HG02588 (cell line): ENCODE measurements around the gene DCAF17.
"Not testable (repeated sequence)": the region's sequence is repeated elsewhere in the genome, so short reads cannot be mapped to it uniquely, and the experiment has no call there.

ENCODE experiments used
- ATAC-seq: cut with Tn5 transposase; IDR thresholded peaks from one replicate; pipeline ENCODE4 v1.9.1; 2021; ENCODE audit warnings: mild to moderate bottlenecking, moderate library complexity; ENCODE audit not compliant: unreplicated experiment

DCAF17 gene

GRCh38 chr2:171410624-171411023 lies 23.4 kb upstream of the DCAF17 start:
- ATAC-seq: no peak

- ATAC-seq: no peak
Measured at GRCh38 chr2:171411214-171411613, 22.8 kb upstream of the DCAF17 start.

- ATAC-seq: no peak
Measured at GRCh38 chr2:171411791-171412483, 22.1 kb upstream of the DCAF17 start.

- no peak for ATAC-seq
Measured at GRCh38 chr2:171412571-171413175, 21.4 kb upstream of the DCAF17 start.

- not testable (repeated sequence) for ATAC-seq
Measured at GRCh38 chr2:171414645-171415044, 19.4 kb upstream of the DCAF17 start.

- ATAC-seq: peak; percentile 94
Measured at GRCh38 chr2:171416009-171416926, 17.8 kb upstream of the DCAF17 start.

- ATAC-seq: no peak
Measured at GRCh38 chr2:171419333-171419732, 14.7 kb upstream of the DCAF17 start.

- no peak for ATAC-seq
Measured at GRCh38 chr2:171420728-171421563, 13.1 kb upstream of the DCAF17 start.

GRCh38 chr2:171422710-171423495 lies 11.1 kb upstream of the DCAF17 start:
- not testable (repeated sequence) for ATAC-seq

GRCh38 chr2:171430516-171431410 lies 3.3 kb upstream of the DCAF17 start:
- no peak for ATAC-seq

GRCh38 chr2:171431677-171432167 lies 2.3 kb upstream of the DCAF17 start:
- ATAC-seq: no peak

- no peak for ATAC-seq
Measured at GRCh38 chr2:171432206-171432968, 1.6 kb upstream of the DCAF17 start.

GRCh38 chr2:171432969-171433762 lies 860 bp upstream of the DCAF17 start:
- ATAC-seq: no peak

- ATAC-seq: no peak
Measured at GRCh38 chr2:171433763-171434012, 338 bp upstream of the DCAF17 start, which contains the start of gene METTL8. METTL8 (minus strand) TSS chr2:171433990; CDS start chr2:171392185, 41,805 bp downstream.

- no peak for ATAC-seq
Measured at GRCh38 chr2:171436307-171436706, 2.3 kb downstream of the DCAF17 start.

GRCh38 chr2:171441470-171441869 lies 7.4 kb downstream of the DCAF17 start:
- ATAC-seq: no peak

- ATAC-seq: no peak
Measured at GRCh38 chr2:171447675-171448074, 13.6 kb downstream of the DCAF17 start.
